Activated naive CD4-positive, alpha-beta T cell treated with anti-CD3 and anti-CD28 coated beads, Interleukin-2, amount 10 ng/mL, durations not matched to agents 7 days and 5 days (primary cell): ENCODE results near the gene ATG4A.

Source experiments
- CTCF ChIA-PET: fragments of 350-600 bp; sonication (Branson Sonifier 250); formaldehyde crosslinking; loops from one replicate; lab custom pipeline; 2021; ENCODE audit warnings: antibody characterized with exemption; lab: Charles Lee
- DNase-seq: peaks from one replicate; pipeline ENCODE4 v3.0.0-alpha.2; 2020
- H3K27ac Mint-ChIP-seq: one replicate; pipeline ENCODE4 v1.8.0; 2021; ENCODE audit warnings: mild to moderate bottlenecking, moderate library complexity, mixed read lengths
- H3K27me3 Mint-ChIP-seq: one replicate; pipeline ENCODE4 v1.8.0; 2021; ENCODE audit warnings: mild to moderate bottlenecking, mixed read lengths
- H3K36me3 Mint-ChIP-seq: one replicate; pipeline ENCODE4 v1.8.0; 2021; ENCODE audit warnings: mixed read lengths
- H3K4me1 Mint-ChIP-seq: one replicate; pipeline ENCODE4 v1.8.0; 2021; ENCODE audit warnings: mixed read lengths
- H3K4me3 Mint-ChIP-seq: one replicate; pipeline ENCODE4 v1.8.0; 2021; ENCODE audit warnings: mild to moderate bottlenecking, moderate library complexity, mixed read lengths
- H3K9me3 Mint-ChIP-seq: one replicate; pipeline ENCODE4 v1.8.0; 2021; ENCODE audit warnings: mixed read lengths

Gene ATG4A

DNA sequence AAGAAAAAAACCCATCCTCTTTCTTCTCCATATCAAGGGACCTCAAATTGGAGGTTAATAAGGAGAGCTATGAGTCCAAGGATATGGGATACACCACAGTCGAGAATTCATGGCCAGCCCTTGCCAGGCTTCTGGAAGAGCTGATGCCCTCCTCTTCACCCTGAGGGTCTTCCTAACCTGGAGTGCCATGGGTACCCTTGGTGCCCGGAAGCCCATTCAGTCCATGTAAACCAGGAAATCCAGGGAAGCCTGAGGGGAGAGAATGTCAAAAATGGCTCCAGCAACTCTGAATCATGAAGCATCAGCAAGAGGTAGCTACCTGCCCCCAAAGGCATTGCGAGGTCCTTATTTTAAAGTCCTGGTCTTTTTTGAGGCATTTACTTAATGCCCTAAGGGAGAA, 78.2 kb downstream of the ATG4A start:
- Mint-ChIP-seq H3K27me3 (no peaks in the 10 kb centered on the region), H3K9me3 (no peaks in the 10 kb centered on the region), H3K4me1 (no peaks in the 10 kb centered on the region), H3K36me3 (no peaks in the 10 kb centered on the region), H3K4me3 (no peak overlapping the region), H3K27ac (no peak overlapping the region)
- DNase-seq = no peak
- CTCF ChIA-PET = no interaction called here

DNA sequence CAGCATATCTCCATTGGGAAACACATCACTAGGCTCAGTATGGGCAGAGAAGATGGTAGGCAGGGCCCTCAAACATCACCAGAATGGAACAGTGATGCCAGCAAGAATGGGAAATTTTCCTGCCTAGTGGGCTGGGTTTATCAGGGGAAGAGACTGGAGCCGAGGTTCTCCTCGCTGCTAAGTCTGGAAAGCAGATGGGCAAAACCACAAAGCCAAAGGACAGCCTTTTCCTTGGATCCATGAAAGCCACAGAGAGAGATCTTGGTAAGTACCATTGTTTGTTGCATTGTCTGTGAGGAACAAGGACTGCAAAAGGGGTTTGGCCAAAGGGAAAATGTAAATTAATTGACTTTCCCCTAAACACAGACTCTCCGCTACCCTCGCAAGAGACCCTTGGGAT, 80.1 kb downstream of the ATG4A start:
- CTCF ChIA-PET = no interaction called here
- Mint-ChIP-seq H3K27me3 (no peaks in the 10 kb centered on the region), H3K27ac (no peak overlapping the region), H3K4me1 (no peaks in the 10 kb centered on the region), H3K36me3 (no peaks in the 10 kb centered on the region), H3K9me3 (no peaks in the 10 kb centered on the region), H3K4me3 (no peak overlapping the region)
- no peak for DNase-seq

DNA sequence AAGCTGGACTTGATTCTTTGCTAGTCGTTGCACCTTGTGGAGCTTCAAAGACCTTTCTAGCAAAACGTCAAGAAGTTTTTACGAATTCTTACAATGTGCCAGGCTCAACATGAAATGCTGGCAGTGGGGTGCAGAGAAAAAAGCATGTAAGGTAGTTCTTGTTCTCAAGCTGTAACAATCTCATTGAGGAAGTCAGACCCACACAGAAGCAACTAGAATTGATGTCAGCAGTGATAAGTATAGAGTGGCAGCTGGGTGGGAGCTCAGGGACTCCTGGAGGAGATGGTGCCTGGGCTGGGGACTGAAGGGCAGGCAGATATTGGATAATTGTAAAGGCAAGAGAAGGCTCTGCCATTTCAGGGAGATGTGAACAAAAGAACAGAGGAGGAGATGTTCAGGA, 82.3 kb downstream of the ATG4A start:
- no peak for DNase-seq
- CTCF ChIA-PET = no interaction called here
- Mint-ChIP-seq H3K9me3 (no peaks in the 10 kb centered on the region), H3K36me3 (no peaks in the 10 kb centered on the region), H3K4me1 (no peaks in the 10 kb centered on the region), H3K27me3 (no peaks in the 10 kb centered on the region), H3K27ac (no peak overlapping the region), H3K4me3 (no peak overlapping the region)

DNA sequence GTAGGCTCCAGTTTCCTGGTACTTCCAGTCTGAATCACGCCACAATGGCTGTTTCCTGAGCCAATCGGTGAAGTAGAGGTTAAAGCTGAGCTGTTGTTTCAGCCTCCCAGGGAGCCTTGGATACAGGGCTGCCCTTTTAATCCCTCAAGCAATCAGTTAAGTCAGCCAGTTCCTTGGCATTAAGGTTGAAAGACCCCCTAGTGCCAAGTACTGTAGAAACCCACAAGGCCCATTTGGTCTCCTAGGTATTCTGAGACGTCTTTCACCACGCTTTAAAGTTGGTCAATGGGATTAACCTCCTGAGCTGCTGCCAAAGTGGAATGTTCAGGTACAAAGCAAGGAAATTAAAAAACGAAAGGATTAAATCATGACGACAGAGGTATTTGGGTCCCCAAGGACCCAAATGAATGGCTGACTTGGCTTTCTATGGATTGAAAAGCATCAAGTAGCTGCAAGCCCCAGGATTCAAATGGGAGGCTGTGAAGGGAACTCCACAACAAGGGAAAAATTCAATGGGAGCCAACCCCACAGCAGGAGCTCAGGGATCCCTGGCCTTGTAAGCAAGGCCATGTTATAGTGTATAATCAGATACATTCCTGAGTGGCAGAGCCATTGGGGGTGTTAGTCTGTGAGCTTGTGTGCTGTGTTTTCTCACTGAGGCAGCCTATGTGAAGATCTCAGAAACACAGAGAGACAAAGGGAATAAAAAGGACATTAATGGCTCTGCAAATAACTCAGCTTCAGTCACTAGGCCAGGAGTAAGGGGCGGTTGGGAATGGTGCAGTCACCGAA, 86.0 kb downstream of the ATG4A start:
- Mint-ChIP-seq H3K4me1 (no peaks in the 10 kb centered on the region), H3K4me3 (no peak overlapping the region), H3K36me3 (no peaks in the 10 kb centered on the region), H3K9me3 (no peaks in the 10 kb centered on the region), H3K27ac (no peak overlapping the region), H3K27me3 (no peaks in the 10 kb centered on the region)
- DNase-seq = no peak
- CTCF ChIA-PET = interaction anchor here (1.5 kb wide), 1 partner anchor 48 kb away, joined by 4 read pairs; no protein-coding TSS in a partner anchor

DNA sequence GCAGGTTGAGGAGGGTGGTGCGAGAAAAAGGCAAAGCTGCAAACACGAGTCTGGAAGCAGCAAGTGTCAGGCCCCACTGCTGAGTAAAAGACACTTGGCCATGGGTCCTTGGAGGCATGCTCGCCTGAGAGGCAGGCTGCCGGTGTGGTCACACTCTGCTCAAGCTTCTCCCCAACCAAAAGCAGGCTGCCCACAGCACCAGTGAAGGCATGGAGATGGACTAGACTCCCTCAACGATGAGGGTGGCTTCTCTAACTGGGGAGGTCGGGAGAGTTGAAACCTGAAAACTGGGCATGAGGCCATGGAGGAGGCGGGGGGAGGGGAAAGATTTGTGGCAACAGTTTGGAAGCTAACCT, 86.5 kb downstream of the ATG4A start:
- Mint-ChIP-seq H3K4me1 (no peaks in the 10 kb centered on the region), H3K4me3 (no peak overlapping the region), H3K27me3 (no peaks in the 10 kb centered on the region), H3K27ac (no peak overlapping the region), H3K9me3 (no peaks in the 10 kb centered on the region), H3K36me3 (no peaks in the 10 kb centered on the region)
- no peak for DNase-seq
- CTCF ChIA-PET = interaction anchor here (1.5 kb wide), 1 partner anchor 47 kb away, joined by 4 read pairs; no protein-coding TSS in a partner anchor

DNA sequence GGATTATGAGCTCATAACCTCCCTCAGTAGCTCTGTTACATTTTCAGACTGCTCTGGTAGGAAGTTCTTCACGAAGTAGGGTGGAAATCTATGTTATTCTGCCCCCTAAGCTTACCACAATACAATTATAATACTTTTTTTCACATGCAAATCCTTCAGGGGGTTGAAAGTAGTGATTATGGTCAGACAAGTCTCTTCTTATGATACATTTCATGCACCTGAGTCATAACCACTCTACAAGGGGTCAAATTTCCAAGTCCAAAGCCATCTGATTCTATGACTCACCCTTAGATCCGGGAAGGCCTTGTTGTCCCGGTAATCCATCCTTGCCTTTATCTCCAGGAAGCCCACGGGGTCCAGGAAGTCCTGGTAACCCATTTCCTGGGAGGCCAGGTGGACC, 95.2 kb downstream of the ATG4A start:
- Mint-ChIP-seq H3K4me3 (no peak overlapping the region), H3K36me3 (no peaks in the 10 kb centered on the region), H3K4me1 (no peaks in the 10 kb centered on the region), H3K9me3 (no peaks in the 10 kb centered on the region), H3K27me3 (peaks cover 5% of the 10 kb centered on the region), H3K27ac (no peak overlapping the region)
- no peak for DNase-seq
- CTCF ChIA-PET = no interaction called here

DNA sequence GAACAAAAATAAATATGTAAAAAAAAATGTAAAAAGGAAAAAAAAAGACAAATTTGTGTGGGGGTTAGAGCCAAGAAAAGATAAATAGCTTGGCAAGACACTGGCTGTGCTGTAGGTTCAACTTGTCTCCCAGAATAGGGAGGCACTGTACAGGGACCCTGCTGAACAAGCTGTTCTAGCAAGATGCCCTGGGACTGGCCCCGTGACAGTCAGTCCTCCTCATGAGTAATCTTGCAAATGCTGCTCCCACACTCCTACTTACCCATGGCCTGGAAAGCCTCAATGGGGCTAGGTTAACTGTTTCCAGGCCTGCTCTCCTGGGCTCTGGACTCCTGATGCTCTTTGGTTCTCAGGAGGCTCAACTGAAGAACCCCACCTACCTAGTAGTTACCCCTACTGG, 106.8 kb downstream of the ATG4A start:
- CTCF ChIA-PET = no interaction called here
- Mint-ChIP-seq H3K27me3 (peaks cover 7% of the 10 kb centered on the region), H3K36me3 (no peaks in the 10 kb centered on the region), H3K9me3 (no peaks in the 10 kb centered on the region), H3K4me3 (no peak overlapping the region), H3K27ac (no peak overlapping the region), H3K4me1 (no peaks in the 10 kb centered on the region)
- no peak for DNase-seq

DNA sequence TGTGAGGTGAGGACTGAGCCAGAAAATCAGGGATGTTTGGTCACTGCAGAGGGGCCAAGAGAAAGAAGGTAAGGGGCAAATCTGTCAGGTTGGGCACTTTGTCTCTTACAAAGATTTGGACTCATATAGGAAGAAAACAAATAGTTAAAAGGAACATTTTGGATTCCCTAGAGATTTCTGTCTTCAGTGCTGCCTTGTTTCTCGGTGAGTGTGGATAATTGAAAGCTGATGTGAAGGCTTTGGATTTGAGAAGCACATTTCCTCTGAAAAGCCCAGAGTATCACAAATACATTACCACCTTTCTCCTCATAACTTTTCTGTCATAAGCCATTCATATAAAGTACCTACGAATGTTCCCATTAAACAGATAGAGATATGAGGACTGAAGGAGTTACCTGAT, 107.5 kb downstream of the ATG4A start:
- Mint-ChIP-seq H3K36me3 (no peaks in the 10 kb centered on the region), H3K27me3 (peaks cover 7% of the 10 kb centered on the region), H3K4me3 (no peak overlapping the region), H3K9me3 (no peaks in the 10 kb centered on the region), H3K27ac (no peak overlapping the region), H3K4me1 (no peaks in the 10 kb centered on the region)
- no peak for DNase-seq
- CTCF ChIA-PET = no interaction called here

DNA sequence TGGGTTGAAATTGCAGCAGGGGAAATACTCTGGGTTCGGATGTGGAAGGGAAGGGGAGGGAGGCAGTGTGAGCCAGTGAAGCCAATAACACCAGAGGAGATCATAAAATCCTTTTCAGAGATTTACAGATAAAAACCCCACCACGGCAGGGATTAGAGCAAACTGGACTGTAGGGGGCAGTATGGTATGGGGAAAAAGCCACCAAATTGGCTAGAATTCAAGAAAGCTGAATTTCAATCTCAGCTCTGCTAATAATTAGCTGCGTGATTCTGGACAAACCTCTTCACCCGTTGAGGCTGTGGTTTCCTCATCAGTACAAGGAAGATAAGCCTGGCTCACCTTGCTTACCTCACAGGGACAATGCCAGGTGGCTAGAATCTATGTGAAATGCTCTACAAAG, 108.1 kb downstream of the ATG4A start:
- Mint-ChIP-seq H3K27me3 (peaks cover 8% of the 10 kb centered on the region), H3K4me3 (no peak overlapping the region), H3K36me3 (no peaks in the 10 kb centered on the region), H3K9me3 (no peaks in the 10 kb centered on the region), H3K27ac (no peak overlapping the region), H3K4me1 (no peaks in the 10 kb centered on the region)
- DNase-seq = no peak
- CTCF ChIA-PET = no interaction called here

DNA sequence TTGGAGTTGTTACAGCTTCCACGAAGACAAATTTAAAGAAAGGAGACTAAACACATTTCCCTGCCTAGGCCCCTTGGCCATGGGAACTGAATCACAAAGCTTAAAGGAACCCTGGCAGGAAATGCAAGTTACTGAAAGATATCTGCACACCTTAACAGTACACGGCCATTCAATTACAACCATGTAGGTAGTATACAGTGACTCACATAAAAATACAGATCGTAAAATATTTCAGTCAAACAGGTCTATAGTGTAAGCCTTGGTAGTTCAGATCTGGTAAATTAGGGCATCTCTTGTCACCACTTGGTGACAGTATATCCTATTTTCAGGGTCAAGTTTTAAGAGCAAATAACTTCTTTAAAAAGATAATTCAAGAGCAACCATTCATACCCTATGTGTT, 112.0 kb downstream of the ATG4A start:
- Mint-ChIP-seq H3K27ac (no peak overlapping the region), H3K36me3 (no peaks in the 10 kb centered on the region), H3K9me3 (no peaks in the 10 kb centered on the region), H3K27me3 (peaks cover 8% of the 10 kb centered on the region), H3K4me1 (no peaks in the 10 kb centered on the region), H3K4me3 (no peak overlapping the region)
- CTCF ChIA-PET = no interaction called here
- DNase-seq = no peak
